Sigmoid colon (tissue), 4 donors: ENCODE measurements around the gene DPPA2.

Experiments
- EP300 ChIP-seq, 4 donors: sonication (generic); formaldehyde crosslinking; IDR thresholded peaks; one replicate each; pipeline ENCODE4 v1.6.1; 2017; ENCODE audit warnings: antibody characterized with exemption in 4 of 4
- POLR2A ChIP-seq, 2 donors: fragments of 450-650 bp; IDR thresholded peaks; one replicate each; pipeline ENCODE4 v1.6.1; 2016; ENCODE audit warnings: antibody characterized with exemption in 2 of 2, mild to moderate bottlenecking in 2 of 2, moderate library complexity in 2 of 2
- TF ChIP-seq, protein P1 (sequence below), 4 experiments: fragments of 450-650 bp in 3 of 4; fragments of 200-600 bp in 1 of 4; IDR thresholded peaks; one replicate each; pipeline ENCODE4 v1.5.1; 2016 to 2019; ENCODE audit warnings: antibody characterized with exemption in 4 of 4, mild to moderate bottlenecking in 3 of 4, moderate library complexity in 2 of 4

DNA sequence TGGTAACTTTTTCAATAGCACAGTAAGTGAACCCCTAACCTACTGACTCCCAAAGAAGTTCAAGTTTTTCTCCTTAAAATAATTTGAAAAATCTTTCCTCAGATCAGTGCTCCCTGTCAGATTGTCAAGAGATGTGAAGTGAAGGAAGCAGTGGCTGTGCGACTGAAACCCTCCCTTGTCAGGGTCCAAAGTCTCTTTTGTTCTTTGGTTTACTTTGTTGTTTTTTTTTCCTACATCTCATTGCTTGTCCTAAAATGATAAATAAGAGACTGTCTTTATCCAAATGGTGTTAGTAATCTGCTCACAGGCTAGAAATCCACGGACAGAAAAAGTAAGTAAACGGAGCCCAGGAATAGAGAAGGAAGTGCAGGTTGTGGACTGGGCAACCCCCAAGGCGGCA lies 22.0 kb upstream of the DPPA2 start:
- no peak for TF ChIP-seq EP300 (IDR thresholded peaks at IDR 0.05)
- TF ChIP-seq, protein P1, sequence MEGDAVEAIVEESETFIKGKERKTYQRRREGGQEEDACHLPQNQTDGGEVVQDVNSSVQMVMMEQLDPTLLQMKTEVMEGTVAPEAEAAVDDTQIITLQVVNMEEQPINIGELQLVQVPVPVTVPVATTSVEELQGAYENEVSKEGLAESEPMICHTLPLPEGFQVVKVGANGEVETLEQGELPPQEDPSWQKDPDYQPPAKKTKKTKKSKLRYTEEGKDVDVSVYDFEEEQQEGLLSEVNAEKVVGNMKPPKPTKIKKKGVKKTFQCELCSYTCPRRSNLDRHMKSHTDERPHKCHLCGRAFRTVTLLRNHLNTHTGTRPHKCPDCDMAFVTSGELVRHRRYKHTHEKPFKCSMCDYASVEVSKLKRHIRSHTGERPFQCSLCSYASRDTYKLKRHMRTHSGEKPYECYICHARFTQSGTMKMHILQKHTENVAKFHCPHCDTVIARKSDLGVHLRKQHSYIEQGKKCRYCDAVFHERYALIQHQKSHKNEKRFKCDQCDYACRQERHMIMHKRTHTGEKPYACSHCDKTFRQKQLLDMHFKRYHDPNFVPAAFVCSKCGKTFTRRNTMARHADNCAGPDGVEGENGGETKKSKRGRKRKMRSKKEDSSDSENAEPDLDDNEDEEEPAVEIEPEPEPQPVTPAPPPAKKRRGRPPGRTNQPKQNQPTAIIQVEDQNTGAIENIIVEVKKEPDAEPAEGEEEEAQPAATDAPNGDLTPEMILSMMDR (IDR thresholded peaks at IDR 0.05): no peak
- TF ChIP-seq POLR2A (IDR thresholded peaks at IDR 0.05): no peak
